ENCODE measurements around the gene LMX1A.
A peak's percentile ranks its signal among the peaks of the same experiment; 100 is the strongest.

GRCh38 chr1:165383067-165383466 lies 26.6 kb upstream of the LMX1A start:
- TF ChIP-seq CTCF (IDR thresholded peaks at IDR 0.05) (no peak), POLR2AphosphoS5 (IDR thresholded peaks at IDR 0.05) (peak; percentile 36)

Data from prostate gland (tissue), 2 donors.